Esophagus (tissue), 2 donors: Measurements from ENCODE around the gene AUTS2. TPM values are rescaled to one million over a fixed set of nuclear protein-coding genes. Genes with fewer than 3 reads are reported as not detected.

Source experiments
- H3K27ac ChIP-seq, 2 donors: one replicate each; pipeline ENCODE4 v1.5.1; 2013; ENCODE audit warnings: low read depth in 2 of 2, mild to moderate bottlenecking in 2 of 2, inconsistent platforms in 1 of 2, low read length in 1 of 2, moderate library complexity in 1 of 2
- H3K27me3 ChIP-seq, 2 donors: one replicate each; pipeline ENCODE4 v1.6.1; 2013; ENCODE audit warnings: low read length in 2 of 2, control low read depth in 1 of 2, mild to moderate bottlenecking in 1 of 2; ENCODE audit not compliant: insufficient read depth in 2 of 2, control insufficient read depth in 1 of 2
- H3K36me3 ChIP-seq, 2 donors: one replicate each; pipeline ENCODE4 v1.6.1; 2013; ENCODE audit warnings: low read length in 1 of 2; ENCODE audit not compliant: control insufficient read depth in 2 of 2, insufficient read depth in 2 of 2
- H3K4me1 ChIP-seq, 2 donors: one replicate each; pipeline ENCODE4 v1.6.1; 2013; ENCODE audit warnings: low read length in 1 of 2; ENCODE audit not compliant: control insufficient read depth in 2 of 2, insufficient read depth in 2 of 2
- H3K4me3 ChIP-seq, 2 donors: one replicate each; pipeline ENCODE4 v1.5.1; 2013; ENCODE audit warnings: low read length in 2 of 2, mild to moderate bottlenecking in 2 of 2, low read depth in 1 of 2, moderate library complexity in 1 of 2
- H3K9me3 ChIP-seq, 2 donors: one replicate each; pipeline ENCODE4 v1.6.1; 2013; ENCODE audit warnings: mild to moderate bottlenecking in 2 of 2, low read depth in 1 of 2, low read length in 1 of 2, moderate library complexity in 1 of 2; ENCODE audit not compliant: control insufficient read depth in 2 of 2, insufficient read depth in 1 of 2
- WGBS, 2 donors: extraction: QIAGEN DNeasy Blood & Tissue Kit; methylation state at CpG; one replicate each; pipeline ENCODE4 v1.1.7; 2013; 5-methylcytosine and 5-hydroxymethylcytosine counted together
- polyA plus RNA-seq, 2 donors: library from polyadenylated mRNA; stranded (reverse); fragments of 200-250 nt; gene quantifications; one replicate each; pipeline ENCODE4 v1.2.3, GENCODE V29; 2013
- donor health status: healthy with polysubstance abuse.
- donor health status: Bipolar disorder and iron deficiency.

AUTS2 gene
- polyA plus RNA-seq, 2 donors: 8.3 to 15.6 TPM

DNA sequence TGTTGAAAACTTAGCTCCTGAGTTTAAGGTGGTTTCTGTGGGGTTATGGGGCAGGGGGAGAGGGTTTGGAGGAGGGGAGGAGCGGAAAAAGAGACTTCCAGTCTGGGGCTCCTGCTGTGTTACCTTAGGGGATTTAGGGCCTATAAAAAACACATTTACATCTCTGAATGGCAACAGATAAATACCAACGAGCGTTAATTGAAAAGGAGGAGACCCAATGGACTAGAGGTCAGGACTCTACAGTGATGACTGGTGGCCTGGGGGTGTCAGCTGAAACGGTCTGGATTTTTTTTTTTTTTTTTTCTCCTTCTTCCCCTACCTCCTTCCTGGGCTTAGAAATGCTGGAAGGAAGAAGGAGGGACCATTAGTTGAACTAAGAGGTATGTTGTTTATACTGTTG is 47.4 kb downstream of the AUTS2 start:
- no peaks in the 10 kb centered on the region for H3K36me3 ChIP-seq
- H3K27me3 ChIP-seq: no peaks in the 10 kb centered on the region
- 65 to 77% methylated on average over 4 of the region's 4 CpGs for WGBS, 2 donors
- H3K27ac ChIP-seq: no peak overlapping the region
- H3K9me3 ChIP-seq: no peaks in the 10 kb centered on the region
- H3K4me3 ChIP-seq: no peak overlapping the region
- no peaks in the 10 kb centered on the region for H3K4me1 ChIP-seq

DNA sequence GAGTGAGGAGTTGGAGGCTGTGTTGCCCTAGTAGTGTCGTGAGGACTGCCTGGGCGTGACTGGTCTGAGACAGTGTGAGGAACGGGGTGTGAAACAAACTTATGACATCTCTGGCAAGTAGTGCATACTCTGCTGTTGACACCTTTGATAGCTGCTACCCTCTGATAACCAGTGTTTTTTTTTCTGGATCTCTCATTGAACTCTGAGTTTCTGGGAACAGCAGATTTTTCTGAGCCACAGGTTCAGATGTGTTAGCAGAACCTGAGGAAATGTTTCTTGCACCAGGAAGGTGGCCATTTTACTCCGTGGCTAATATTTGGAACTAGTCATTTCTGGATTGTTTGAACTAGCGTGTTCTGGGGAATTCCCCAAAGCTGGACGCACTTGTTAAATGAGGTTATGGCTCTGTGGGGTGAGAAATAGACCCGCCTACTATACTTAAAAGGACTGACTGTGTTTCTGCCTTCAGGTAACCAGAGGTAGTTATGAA is 52.9 kb downstream of the AUTS2 start:
- no peaks in the 10 kb centered on the region for H3K4me1 ChIP-seq
- WGBS, 2 donors: 49 to 50% methylated on average over 7 of the region's 7 CpGs
- H3K27ac ChIP-seq: no peak overlapping the region
- H3K9me3 ChIP-seq: no peaks in the 10 kb centered on the region
- no peaks in the 10 kb centered on the region for H3K27me3 ChIP-seq
- H3K36me3 ChIP-seq: no peaks in the 10 kb centered on the region
- no peak overlapping the region for H3K4me3 ChIP-seq

DNA sequence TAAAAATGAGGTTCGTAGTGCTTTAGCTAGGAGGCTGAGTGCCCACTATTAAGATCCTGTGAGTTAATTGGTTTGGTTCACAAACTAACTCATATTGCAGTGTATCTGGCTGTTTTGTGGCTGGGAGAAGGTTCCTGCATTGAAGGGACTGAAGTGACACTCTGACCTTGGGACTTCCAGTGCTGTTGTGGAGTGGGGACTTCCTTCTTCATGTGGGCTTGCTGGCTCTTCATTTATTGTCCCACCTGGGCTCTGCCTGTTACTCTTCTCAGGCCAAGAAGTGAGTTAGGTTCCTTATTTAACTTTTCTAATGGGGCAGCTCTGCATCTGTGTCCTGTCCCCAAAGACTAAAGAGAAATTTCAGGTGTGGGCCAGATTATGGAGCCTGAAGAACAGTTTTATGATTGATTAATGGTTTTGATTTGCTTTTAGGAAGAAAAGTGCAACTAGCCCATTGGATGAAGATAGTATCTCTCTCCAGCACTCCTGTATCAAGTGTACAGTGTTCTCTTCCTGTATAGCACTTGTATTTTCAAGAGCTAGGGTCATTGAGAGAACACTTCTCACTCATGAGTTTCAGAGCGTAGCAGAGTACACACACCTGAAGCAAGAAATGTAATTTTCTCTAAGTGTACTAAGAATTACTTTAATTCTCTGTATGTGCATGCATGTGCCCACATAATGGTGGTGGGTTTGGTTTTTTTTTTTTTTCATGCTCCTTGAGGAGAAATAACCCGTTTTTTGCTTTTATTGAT is 54.8 kb downstream of the AUTS2 start:
- Histone ChIP-seq H3K4me1 (no peaks in the 10 kb centered on the region), H3K9me3 (no peaks in the 10 kb centered on the region), H3K27me3 (no peaks in the 10 kb centered on the region), H3K36me3 (no peaks in the 10 kb centered on the region), H3K27ac (no peak overlapping the region), H3K4me3 (no peak overlapping the region)
- WGBS, 2 donors: 93% methylated on average over 3 of the region's 3 CpGs

DNA sequence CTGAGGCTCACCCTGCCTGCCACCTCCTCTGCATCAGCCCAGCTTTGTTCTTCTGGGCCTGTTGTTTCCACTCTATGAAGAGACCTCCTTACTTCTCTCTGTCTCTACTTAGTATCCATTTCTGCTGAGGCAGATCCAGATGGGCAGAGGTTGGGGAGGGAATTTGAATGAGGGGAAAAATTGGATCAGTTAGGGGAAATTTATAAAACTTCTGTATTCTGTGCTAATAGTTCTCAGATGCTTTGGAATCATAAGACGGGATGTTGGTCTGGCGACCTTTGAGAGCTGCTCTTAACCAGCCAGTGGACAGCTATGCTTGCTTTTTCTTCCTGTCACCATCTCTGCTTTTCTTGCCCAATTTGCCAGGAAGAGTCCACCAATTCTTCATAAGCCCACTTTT is 55.5 kb downstream of the AUTS2 start:
- Histone ChIP-seq H3K36me3 (no peaks in the 10 kb centered on the region), H3K4me1 (no peaks in the 10 kb centered on the region), H3K27me3 (no peaks in the 10 kb centered on the region), H3K4me3 (no peak overlapping the region), H3K27ac (no peak overlapping the region), H3K9me3 (no peaks in the 10 kb centered on the region)
- 85 to 87% methylated on average over 2 of the region's 2 CpGs for WGBS, 2 donors

DNA sequence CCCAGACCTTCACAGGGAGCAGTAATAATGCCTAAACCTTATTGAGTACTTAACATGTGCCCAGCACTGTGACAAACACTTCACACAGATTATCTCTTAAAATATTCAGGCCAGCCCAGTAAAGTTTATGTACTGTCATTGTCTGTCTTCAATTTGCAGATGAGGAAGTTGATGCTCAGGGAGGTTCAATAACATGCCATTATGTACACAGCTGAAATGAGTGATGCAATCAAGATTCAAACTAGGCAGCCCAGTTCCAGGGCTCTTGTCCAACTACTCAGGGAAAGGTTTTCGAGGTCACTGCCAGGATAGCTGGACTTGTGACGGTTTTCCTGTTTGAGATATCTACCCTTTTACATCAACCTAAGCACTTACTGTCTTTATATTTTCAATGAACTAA is 56.1 kb downstream of the AUTS2 start:
- H3K36me3 ChIP-seq: no peaks in the 10 kb centered on the region
- H3K9me3 ChIP-seq: no peaks in the 10 kb centered on the region
- 32 to 33% methylated on average over 2 of the region's 2 CpGs for WGBS, 2 donors
- no peaks in the 10 kb centered on the region for H3K27me3 ChIP-seq
- no peaks in the 10 kb centered on the region for H3K4me1 ChIP-seq
- no peak overlapping the region for H3K4me3 ChIP-seq
- H3K27ac ChIP-seq: peak overlapping the region in 1 of 2 donors; percentile 55

DNA sequence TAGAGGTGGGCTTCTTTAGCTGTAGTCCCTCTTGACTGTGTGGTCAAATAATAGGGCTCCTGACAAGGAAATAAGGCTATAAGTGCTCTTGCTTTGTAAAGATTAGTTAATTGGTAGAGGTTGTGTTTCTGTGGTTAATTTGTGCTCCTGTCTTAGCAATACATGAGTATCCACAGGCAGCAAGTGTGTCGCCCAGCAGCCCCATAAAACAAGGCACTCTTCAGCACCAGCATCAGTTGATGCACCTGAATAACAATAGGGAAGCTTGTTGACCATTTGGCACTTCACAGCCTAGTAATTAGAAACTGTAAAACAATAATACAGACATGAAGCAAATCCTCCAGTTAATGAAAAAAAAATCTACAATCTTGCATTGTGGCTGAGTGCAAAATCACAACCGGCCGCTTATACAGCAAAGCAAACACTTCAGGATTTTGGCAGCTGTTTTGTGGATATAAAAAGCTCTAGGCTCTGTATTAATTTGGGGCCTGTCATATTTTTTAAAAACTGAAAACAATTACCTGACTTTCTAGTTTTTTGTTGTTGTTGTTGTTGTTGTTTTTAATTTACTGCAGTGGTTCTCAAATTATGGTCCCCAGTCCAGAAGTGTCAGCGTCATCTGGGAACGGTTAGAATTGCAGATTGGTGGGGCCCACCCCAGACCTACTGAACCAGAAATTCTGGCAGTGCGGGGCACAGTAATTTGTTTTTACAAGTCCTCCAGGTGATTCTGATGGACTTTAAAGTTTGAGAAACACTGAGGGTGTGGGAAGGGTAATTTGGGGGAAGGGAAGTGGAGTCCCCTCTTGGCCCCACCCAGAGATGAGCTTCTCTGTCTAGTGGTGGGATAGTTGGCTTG is 56.8 kb downstream of the AUTS2 start:
- H3K4me1 ChIP-seq: no peaks in the 10 kb centered on the region
- no peaks in the 10 kb centered on the region for H3K36me3 ChIP-seq
- peak overlapping the region in 1 of 2 donors; percentile 64 for H3K27ac ChIP-seq
- no peaks in the 10 kb centered on the region for H3K9me3 ChIP-seq
- no peak overlapping the region for H3K4me3 ChIP-seq
- no peaks in the 10 kb centered on the region for H3K27me3 ChIP-seq
- WGBS, 2 donors: 53 to 56% methylated on average over 6 of the region's 6 CpGs

DNA sequence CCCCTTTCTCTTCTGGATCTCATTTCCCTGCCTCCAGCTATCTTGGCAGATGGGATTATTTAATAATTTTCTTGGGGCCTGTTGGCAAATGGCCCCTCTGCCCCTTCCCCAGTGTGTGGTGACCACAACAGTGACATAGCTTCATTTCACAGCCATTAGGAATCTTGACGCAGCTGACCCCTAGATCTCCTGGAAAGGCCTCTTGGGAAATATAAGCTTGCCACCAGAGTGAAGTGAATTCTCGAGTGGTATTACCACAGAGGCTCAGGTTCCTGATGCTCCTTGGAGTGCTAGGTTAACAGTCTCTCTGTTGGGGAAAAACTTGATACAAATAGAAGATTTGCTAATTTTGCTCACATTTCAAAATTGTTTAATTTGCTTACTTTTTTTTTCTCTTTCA is 57.8 kb downstream of the AUTS2 start:
- H3K27me3 ChIP-seq: no peaks in the 10 kb centered on the region
- H3K4me3 ChIP-seq: no peak overlapping the region
- H3K9me3 ChIP-seq: no peaks in the 10 kb centered on the region
- 89 to 94% methylated on average over 2 of the region's 2 CpGs for WGBS, 2 donors
- H3K36me3 ChIP-seq: no peaks in the 10 kb centered on the region
- H3K27ac ChIP-seq: no peak overlapping the region
- no peaks in the 10 kb centered on the region for H3K4me1 ChIP-seq

DNA sequence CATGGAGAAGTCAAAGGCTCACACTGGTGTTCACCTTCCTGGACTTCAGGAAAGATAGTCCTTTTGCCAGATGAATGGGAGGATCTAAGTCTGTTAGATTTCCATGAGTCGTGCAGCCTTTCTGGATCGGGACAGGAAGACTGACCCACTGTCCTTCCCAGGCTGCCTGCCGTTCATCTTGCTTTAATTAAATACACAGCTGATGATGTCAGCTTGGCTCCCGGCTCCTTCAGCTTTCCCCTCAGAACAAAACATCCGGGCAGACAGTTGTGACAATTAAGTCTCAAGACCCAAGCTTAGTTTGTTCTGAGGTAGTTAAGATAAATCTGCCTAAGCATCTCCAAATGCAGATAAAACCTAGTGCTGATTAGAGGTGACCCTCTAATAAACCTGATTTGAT is 58.6 kb downstream of the AUTS2 start:
- Histone ChIP-seq H3K27ac (no peak overlapping the region), H3K36me3 (no peaks in the 10 kb centered on the region), H3K4me3 (no peak overlapping the region), H3K4me1 (no peaks in the 10 kb centered on the region), H3K27me3 (no peaks in the 10 kb centered on the region), H3K9me3 (no peaks in the 10 kb centered on the region)
- WGBS, 2 donors: 44 to 51% methylated on average over 5 of the region's 5 CpGs

DNA sequence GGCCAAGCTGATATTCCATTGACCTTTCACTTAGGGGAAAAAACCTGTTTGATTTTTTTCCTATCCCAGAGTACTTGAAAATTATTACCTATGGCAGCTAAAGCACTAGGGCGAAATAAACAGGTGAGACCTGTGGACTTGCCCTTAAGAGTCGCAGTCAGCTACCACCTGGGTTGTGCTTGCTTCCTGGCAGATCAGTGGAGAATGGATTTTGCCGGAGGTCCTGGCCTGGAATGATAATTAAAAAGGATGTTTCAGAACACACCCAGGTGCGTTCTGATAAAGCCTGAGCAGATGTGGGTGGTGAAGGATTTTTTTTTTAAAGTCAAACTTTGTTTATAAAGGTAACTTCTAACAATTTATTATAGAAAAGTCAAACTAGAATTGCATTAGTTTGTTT is 59.1 kb downstream of the AUTS2 start:
- H3K4me3 ChIP-seq: no peak overlapping the region
- WGBS, 2 donors: 57 to 68% methylated on average over 4 of the region's 4 CpGs
- H3K4me1 ChIP-seq: no peaks in the 10 kb centered on the region
- H3K36me3 ChIP-seq: no peaks in the 10 kb centered on the region
- no peaks in the 10 kb centered on the region for H3K27me3 ChIP-seq
- no peak overlapping the region for H3K27ac ChIP-seq
- no peaks in the 10 kb centered on the region for H3K9me3 ChIP-seq
